D341Med (cell line): ENCODE measurements around the gene PTGES2.

ENCODE experiments used
- DNase-seq: peaks from one replicate; pipeline ENCODE4 v3.0.0; 2012; ENCODE audit warnings: low spot score

PTGES2 gene

GRCh38 chr9:128127568-128127989, at the start of gene PTGES2:
PTGES2 (minus strand) TSS chr9:128127729; CDS start chr9:128127717, 12 bp downstream.
- DNase-seq, result peak; percentile 89

- DNase-seq, result no peak
Observed at GRCh38 chr9:128175726-128176125, 48.2 kb upstream of the PTGES2 start.

GRCh38 chr9:128175102-128175563, 47.6 kb upstream of the PTGES2 start:
- no peak for DNase-seq

DNA sequence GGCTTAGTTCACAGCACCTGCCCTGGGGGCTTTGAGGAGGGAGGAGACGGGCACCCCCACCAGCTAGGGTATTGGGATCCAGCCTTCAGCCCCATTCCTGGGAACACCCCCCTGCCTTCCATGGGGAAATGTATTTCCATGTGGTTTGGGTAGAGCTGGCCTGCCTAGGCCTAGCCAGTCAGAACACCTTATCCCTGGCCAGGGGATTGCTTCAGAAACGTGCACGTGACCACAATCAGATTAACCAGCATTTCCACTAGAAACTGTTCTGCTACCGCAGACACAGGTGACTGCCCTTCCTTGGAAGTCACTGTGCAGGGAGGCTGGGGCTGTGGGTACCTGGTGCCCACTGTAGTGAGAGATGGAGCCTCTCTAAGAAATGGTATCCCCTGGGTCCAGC, 46.5 kb upstream of the PTGES2 start:
- no peak for DNase-seq

GRCh38 chr9:128169925-128170324, 42.4 kb upstream of the PTGES2 start:
- peak; percentile 86 for DNase-seq

DNA sequence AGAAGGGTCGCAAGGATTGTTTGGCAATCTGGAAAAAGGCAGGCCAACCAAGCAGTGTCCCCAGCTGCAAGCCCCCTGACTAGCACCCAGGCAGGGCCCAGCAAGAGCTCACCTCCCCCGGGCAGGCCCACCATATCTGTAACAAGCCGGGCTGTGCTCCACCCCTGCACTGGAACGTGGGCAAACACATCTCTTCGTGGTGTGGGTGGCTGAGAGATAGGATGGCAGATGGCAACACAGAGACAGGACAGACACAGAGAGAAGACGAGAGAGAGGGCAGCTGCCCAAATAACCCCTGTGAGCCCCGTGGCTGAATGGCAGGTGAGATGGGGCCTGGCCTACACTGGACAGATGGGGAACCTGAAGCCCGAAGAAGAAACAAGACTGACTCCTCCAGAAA, 42.0 kb upstream of the PTGES2 start:
- no peak for DNase-seq

GRCh38 chr9:128168731-128169308, 41.3 kb upstream of the PTGES2 start:
- no peak for DNase-seq

DNA sequence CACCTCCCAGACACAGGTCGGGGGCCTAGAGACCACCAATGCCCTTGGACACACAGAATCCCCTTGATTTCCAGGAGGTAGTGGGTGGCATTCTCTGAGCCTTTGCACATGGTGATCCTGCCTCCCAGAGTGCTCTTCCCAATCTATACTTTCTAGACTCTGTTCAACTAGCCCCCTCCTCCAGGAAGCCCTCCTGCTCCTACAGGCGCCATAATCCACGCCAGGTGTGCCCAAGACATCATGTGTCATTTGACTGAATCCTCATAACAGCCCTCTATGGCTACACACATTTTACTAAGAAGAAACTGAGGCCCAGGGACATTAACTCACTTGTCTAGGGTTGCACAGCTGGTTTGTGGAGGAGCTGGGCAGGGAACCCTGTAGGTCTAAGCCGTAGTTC, 39.7 kb upstream of the PTGES2 start:
- no peak for DNase-seq

DNA sequence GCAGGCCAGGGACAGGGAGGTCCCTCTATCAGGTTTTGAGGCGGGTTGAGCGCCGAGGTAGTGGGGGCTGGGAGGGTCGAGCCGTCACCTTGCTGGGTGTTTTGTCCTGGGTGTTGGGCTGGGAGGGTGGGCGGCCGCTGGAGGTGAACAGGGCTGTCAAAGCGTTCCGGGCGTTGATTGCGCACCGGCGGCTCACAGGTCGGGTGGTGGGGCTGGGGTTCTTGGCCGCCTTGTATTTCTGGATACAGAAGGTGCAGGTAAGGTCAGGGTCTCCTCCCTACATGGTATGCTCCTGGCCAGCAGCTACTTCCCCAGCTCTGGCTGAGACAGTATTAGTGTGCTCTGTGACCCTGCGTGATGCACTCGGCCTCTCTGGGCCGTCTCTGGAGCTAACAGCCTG, 38.6 kb upstream of the PTGES2 start:
- no peak for DNase-seq

- DNase-seq, result no peak
Observed at GRCh38 chr9:128164307-128164885, 36.9 kb upstream of the PTGES2 start.

GRCh38 chr9:128163523-128164306, 36.2 kb upstream of the PTGES2 start:
- DNase-seq, result no peak

- no peak for DNase-seq
Observed at GRCh38 chr9:128163027-128163515, 35.5 kb upstream of the PTGES2 start.

- no peak for DNase-seq
Observed at GRCh38 chr9:128162215-128163026, 34.9 kb upstream of the PTGES2 start.

DNA sequence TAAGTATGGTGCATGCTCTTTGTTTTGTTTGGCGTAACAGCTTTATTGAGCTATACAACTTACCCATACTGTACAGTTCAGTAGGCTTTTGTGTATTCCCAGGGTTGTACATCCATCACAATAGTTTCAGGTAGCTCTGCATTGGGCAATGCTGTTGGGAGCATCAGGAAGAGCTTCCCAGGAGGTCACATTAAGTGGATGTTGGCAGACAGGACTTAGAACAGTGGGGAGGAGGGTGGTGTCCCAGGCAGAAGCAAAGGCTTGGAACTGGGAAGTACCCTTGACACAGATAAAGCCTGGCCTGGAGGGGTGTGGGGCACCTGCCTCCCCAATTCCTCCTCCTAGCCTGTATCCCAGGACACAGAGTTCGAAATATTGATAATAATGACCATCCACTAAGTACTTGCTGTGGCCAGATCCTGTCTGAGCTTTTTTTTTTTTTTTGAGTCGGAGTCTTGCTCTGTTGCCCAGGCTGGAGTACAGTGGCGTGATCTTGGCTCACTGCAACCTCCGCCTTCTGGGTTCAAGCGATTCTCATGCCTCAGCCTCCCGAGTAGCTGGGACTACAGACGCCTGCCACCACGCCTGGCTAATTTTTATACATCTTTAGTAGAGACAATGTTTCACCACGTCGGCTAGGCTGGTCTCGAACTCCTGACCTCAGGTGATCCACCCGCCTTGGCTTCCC, 33.8 kb upstream of the PTGES2 start:
- no peak for DNase-seq

- DNase-seq, result peak; percentile 64
Observed at GRCh38 chr9:128160603-128160987, 33.1 kb upstream of the PTGES2 start.

DNA sequence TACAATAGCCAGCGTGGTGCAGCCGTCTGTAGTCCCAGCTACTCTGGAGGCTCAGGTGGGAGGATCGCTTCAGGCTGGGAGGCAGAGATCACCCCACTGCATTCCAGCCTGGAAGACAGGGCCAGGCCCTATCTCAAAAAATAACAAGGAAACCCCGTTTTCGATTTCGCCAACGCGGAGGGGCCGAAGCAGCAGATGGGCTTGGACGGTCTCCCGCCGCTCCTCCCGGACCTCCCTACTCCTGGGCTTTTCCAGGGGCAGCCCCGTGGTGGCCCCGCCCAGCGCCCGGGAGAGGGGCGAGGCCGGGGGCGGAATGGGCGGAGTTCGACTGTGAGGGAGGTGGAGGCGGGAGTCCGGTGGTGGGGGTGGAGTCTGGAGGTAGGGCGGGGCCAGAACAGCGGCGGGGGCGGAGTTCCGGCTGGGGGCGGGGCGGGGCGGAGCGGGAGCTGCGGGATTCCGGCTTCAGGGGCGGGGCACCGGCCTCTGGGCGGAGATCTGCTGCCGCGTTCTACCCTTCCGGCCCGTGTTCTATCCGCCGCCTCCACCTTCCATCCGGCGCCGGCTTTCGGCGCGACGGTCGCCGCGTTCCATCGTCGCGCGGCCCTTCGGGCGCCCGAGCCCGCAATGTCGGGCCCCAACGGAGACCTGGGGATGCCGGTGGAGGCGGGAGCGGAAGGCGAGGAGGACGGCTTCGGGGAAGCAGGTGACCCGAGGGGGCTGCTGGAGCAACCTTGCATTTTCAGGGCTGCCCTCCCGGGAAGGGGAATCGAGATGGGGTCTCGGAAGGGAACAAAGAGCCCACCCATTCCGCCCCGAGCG, 32.5 kb upstream of the PTGES2 start, which contains the start of gene BBLN:
Gene BBLN (plus strand): TSS at position 482 of the 819 bp plus-strand sequence. CDS start 143 bp downstream, at position 625.
- peak; percentile 99 for DNase-seq

GRCh38 chr9:128159522-128159783, 31.9 kb upstream of the PTGES2 start:
- DNase-seq, result no peak

- no peak for DNase-seq
Observed at GRCh38 chr9:128155736-128156500, 28.4 kb upstream of the PTGES2 start.

- no peak for DNase-seq
Observed at GRCh38 chr9:128153947-128154695, 26.6 kb upstream of the PTGES2 start.
